ENCODE results near the gene M1AP.
A peak's percentile ranks its signal among the peaks of the same experiment; 100 is the strongest.

The M1AP gene, protein sequence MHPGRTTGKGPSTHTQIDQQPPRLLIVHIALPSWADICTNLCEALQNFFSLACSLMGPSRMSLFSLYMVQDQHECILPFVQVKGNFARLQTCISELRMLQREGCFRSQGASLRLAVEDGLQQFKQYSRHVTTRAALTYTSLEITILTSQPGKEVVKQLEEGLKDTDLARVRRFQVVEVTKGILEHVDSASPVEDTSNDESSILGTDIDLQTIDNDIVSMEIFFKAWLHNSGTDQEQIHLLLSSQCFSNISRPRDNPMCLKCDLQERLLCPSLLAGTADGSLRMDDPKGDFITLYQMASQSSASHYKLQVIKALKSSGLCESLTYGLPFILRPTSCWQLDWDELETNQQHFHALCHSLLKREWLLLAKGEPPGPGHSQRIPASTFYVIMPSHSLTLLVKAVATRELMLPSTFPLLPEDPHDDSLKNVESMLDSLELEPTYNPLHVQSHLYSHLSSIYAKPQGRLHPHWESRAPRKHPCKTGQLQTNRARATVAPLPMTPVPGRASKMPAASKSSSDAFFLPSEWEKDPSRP

DNA sequence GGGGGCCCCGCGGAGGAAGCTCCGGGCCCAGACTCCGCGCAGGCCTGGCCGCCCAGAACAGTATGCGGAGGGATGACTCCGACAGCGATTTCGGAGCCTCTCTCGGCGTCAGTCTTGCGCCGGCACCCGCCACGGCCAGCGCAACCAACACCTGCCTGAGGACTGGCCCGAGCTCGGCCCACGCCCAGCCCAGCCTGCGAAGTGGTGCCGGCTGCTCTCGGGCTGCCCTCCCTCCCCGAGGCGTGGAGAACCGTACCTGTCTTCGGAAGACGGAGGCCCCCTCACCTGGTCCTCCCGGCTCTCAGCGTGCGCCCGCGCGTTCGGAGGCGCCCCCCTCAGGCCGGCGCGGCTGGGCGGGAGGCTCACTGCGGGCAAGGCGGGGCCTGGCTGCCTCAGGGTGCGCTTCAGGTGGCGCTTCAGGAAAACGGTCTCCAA, at the start of gene M1AP:
M1AP (minus strand) TSS at position 322 of the 435 bp plus-strand sequence. CDS start 8,055 bp downstream, outside the sequence.
- DNase-seq: no peak

DNA sequence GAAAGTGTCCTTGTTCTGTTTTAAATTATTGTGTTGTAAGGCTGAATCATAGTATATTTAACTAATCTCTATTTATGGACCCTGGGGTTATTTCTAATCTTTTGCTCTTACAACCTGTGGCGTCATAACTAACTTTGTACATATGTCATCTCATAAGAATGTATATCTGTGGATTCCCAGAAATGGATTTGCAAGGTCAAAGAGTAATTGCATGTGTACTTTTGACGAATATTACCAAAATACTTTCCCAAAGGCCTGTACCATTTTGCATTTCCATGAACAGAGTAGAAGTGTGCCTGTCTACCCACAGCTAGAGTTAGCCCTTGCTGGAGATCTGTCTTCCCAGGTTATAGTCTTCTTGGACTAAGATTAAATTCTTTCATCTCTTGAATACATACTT, 48.7 kb upstream of the M1AP start:
- no peak for DNase-seq

DNA sequence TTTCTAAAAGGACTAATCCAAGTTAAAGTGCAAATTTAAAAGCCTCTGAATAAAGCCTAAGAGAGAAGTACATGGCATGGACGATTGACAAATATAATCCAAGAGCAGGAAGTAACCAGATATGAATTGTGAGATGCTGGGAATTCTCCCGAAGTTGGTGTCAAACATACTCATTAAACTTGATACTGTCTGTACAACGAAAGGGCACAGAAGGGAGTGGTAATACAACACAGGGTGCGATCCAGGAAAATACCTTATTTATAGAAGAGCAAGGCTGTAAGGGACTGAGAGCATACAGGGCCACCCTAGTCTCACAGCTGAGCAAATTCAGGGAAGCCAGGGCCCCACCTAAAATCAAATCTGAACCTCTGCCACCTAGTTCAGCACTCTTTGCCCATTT, 47.5 kb upstream of the M1AP start:
- no peak for DNase-seq

DNA sequence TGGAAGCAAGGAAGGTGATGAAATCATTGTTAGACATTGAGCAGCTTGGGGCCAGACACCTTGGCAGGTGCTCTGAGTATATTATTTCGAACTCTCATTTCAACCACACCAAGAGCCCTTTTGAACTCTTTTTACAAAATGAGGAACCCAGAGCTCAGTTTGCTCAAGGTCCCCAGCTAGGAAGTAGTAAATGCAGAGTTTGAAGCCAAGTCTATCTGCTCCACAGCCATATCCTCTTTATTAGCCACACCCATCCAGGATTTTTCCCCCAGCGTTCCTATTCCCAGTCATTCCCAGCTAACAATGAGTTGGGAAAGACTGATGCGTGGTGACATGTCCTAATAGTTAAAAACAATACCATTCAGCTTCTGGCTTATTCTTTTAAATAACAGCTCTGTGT, 46.2 kb upstream of the M1AP start:
- no peak for DNase-seq

DNA sequence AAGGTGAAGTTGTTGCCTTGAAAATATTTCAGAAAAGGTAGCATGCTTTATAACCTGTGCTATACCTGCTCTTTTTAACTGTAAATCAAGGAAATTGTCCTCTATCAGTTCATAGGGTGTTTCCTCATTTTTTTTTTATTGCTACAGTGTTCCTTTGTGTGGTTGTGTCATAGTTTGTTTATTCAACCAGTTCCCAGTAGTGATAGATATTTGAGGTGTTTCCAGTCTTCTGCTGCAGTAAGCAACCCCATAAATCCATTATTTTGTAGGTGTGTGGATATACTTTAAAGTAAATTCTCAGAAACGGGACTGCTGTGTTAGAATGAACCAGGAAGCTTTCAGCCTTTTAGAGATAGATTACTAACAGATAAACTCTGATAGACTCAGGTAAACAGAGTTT, 45.5 kb upstream of the M1AP start:
- DNase-seq: no peak

DNA sequence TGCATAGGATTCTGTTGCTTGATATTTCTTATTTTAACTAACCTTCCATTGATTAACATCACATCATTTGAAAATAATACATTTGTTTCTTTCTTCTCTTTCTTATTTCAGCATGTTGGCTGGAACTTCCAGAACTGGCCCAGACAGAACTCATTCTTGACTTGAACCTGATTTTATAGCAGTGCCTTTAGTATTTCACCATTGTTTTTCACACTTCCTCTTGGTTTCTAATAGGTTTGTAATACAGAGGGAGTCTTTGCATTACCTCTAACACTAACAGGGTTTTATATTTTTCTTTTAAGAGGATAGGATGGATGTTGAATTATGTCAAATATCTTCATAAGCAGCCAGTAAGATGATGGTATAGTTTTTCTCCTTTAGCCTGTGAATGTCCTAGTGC, 45.1 kb upstream of the M1AP start:
- DNase-seq: no peak

DNA sequence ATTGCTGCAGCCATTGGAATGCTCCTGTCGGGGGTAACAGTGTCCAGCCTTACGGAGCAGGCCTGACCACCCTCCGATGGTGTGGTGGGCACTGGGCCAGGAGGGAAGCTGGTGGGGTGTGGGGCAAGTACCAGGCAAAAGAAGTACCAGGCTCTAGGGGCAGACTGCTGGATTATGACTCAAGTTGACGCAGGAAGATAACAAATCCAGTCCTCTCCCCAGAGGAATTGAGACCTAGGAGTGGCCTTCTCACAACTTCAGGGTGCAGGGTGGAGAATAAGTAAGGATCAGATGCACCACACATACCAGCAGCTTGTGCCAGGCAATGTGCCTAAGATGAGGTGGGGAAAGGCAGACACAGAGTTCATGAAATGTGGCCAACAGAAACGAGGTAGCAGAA, 43.8 kb upstream of the M1AP start:
- DNase-seq: no peak

DNA sequence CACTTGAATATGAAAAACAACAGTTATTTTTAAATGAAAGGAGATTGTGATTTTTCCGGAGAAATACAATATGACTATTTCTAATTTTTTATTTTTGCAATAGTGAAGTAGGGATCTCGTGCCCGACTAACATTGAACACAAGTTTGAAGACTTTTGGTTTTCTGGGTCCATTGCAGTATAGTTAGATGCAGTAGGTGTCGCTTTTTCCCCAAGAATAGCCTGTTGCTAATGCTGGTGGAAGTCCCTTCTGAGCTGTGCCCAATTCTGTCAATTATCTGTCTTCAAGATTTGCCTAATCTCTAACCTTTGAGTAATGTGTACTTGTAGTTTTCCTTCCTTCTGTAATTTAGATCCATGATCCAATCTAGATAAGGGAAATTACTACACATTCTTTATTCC, 42.4 kb upstream of the M1AP start:
- DNase-seq: peak; percentile 45

DNA sequence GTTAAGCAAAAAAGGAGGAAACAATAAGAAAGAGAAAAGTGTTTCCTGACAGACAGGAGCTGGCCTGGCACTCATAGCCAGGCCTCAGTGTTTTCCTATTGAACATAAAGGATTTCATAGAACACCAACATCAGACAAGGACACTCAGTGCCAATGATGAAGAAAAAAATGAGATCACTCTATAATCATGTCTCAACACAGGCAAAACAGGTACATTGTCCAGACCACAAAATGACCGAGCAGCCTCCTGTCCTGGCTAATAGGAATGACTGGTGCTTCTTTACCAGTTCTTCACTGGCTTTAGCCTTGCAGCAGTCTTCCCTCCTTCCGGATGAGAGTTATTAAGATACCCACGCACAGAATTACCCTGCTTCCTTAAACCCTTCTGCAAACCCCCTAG, 41.5 kb upstream of the M1AP start:
- DNase-seq: no peak

DNA sequence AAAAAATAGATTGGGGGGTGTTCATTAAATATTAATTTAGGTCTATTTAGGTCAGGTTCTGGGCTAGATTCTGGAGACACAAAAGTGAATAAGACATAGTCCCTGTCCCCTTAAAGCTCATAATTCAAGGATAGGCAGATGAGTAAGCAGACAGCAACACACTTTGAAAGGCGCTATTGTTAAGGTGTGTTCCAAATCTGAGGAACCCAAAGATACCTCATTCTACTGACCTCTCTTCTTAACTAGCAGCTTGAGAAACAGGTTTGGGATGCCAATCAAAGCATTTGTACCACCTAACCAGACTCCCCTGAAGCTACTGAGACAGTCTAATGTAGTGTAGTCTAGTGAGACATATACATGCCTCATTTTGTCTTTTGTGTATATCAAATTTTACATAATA, 40.8 kb upstream of the M1AP start:
- DNase-seq: no peak

DNA sequence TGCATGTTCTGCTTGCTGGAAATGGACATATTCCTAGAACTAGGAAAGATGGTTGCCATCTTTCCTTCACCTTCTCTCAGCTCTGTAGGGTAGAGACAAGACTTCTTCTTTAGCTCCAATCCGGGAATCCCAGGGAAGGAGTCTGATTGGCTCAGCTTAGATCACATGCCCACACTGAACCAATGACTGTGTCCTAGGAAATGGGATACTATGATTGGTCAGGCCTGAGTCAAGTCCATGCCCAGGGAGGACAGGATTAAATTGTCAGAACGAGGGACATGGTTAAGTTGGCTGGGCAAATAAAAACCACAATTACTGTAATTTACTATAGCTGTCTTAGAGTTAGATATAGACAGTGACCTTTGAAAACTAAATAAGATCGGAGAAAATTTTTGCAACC, 37.3 kb upstream of the M1AP start:
- no peak for DNase-seq

DNA sequence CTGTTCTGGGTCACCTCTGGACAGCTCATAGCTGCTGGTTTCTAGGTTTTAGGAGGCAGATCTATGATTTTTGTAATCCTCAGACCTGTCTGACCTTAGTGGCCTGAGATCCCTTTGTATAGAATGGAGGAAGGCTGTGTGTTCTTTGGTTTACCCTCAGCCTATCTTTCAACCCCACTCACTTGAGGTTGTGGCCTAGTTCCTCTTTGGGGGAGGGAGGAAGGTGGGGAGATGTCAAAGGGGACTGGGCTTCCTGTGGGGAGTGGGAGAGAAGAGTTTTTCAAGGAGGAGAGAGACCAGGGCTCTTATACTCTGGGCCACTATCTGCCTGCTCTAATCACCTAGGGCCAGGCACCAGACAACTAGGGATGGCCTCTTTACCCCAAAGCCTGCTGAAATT, 34.4 kb upstream of the M1AP start:
- no peak for DNase-seq

DNA sequence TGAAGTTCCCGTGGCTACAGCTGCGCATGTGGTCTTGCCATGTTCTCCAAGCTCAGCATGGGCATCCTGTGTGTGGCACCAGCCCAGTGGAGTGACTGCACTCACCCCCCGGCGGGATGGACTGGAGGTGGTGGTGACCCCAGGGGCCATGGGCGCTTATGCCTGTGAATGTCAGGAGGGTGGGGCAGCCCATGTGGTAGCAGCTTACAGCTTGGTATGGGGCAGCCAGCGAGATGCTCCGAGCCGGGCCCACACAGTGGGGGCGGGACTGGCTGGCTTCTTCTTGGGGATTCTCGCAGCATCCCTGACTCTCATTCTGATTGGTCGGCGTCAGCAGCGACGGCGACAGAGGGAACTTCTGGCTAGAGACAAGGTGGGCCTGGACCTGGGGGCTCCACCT, 31.5 kb upstream of the M1AP start:
- DNase-seq: no peak

DNA sequence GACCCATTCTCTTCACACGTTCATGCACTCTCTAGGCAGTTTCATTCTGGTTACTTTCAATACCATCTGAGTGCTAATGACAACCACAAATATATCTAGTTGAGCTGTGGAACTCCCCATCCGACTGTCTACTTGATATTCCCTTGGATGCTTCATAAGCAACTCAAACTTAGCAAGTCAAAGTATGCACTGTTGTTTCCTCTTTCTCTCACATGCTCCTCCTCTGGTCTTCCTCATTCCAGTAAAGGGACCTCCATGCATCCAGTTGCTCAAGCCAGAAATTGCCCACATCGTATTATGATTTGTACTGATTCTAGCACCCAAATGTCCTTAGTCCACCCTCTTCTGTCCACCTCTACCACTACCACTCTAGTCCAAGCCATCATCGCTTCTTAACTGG, 28.2 kb upstream of the M1AP start:
- DNase-seq: no peak

DNA sequence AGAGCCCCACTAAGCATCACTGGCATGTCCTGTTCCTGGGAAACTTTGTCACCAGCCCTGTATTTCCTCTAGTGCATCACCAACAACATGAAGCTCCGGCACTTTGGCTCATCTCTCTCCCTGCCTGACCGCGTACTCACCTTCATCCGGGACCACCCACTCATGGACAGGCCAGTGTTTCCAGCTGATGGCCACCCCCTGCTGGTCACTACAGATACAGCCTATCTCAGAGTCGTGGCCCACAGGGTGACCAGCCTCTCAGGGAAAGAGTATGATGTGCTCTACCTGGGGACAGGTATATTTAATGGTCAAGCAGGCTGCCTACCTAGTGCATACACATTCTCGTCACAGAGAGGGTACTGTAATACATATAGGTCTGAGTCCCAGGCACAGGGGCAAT, 27.0 kb upstream of the M1AP start:
- DNase-seq: no peak

DNA sequence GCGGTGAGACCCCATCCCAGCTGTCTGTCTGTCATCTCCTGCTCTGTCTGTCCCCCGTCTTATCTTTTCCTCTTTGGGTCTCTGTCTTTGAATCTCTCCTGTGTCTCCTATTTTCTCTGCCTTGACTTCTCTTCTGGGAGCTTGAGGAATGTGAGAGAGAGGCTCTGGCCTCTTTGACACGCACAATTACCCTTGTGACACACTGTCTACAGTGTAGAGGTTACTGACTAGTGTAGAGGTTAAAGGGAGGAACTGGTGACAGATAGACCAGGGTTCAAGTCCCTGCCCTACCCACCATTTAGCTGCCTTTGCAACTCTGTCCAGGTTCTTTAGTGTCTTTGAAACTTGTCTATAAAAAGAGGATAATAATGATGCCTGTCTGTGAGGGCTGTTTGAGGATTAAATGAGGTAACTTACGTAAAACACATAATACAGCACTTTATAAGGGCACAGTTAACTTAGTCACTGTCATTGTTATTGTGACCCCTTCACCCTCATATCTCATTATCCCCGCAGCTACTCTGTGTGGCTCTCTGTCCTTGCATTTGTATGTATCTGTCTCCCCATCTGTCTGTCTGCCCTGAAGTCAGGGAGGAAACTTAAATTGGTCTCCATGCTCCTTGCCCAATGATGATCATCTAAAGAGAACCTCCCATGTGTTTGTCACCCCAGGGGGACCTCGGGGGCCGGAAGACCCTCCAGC, 25.8 kb upstream of the M1AP start:
- no peak for DNase-seq

DNA sequence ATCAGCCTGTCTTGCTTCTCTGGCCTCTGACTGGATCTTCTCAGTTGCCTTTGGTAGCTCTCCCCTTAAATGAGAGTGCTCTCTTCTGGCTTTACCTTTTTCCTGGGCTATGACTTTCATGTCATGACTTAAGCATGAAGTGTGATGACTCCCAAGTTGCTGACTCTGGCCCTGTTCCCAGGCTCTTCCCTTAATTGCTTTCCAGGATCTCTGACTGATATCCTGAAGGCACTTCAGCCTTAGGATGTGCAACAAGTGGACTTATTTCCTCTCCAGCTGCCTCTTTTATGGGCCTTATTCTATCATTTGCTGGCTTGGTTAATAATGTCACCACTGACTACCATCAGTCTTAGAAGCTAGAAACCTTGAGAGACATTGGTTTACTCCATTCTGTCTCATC, 23.3 kb upstream of the M1AP start:
- DNase-seq: no peak

DNA sequence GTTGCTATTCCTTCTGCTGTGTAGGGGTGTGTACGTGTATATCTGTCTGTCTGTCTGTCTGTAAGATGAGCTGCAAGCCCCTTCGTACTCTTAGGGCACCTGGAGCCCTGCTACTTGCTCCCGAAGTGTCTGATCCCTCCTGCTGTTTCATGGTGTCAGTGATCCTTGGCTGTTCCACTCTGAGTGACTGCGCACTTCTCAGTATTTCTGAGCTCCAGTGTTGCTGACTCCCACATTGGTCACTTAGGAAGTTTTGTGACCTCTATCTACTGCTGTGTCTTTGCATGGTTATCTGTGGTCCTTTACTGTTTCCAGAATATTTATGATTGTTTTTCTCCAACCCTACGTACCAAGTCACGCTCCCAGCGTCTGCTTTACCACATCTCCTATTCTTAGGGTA, 22.1 kb upstream of the M1AP start:
- DNase-seq: no peak

DNA sequence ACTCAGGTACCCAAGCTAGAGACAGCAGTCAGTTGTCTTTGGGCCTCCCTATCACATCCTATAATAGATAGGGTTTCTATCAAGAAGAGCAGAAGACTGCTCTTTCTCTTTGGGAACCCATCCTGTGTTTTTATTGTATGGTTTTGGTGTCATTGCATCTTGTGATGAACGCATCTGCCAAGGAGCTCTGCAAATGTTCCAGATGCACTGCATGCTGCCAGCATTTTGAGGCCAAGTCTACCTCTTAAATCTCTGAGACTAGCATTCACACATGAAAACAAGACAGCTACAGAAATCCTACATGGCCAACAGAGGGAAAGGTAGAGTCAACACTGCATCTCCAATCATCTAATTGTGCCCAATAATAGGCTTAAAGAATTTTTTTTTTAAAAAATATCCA, 20.0 kb upstream of the M1AP start:
- DNase-seq: no peak

DNA sequence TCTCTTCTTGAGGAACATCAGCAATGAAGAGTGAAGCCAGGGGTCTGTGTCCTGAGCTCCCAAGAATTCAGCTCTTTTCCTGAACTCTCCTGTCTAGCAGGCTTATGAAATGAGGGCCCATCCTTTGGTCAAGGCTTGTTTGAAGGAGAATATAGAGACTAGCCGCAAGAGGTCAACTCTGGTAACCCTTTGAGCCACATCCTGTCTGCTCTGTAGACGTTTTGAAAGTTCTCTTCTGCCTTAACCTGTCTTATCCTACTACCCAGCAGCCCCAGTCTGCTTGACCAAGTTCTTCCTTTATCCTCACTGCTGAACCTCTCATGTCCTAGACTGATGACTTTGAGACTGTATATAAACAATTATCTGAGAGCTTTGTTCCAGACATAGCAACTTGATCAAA, 11.3 kb upstream of the M1AP start:
- no peak for DNase-seq

DNA sequence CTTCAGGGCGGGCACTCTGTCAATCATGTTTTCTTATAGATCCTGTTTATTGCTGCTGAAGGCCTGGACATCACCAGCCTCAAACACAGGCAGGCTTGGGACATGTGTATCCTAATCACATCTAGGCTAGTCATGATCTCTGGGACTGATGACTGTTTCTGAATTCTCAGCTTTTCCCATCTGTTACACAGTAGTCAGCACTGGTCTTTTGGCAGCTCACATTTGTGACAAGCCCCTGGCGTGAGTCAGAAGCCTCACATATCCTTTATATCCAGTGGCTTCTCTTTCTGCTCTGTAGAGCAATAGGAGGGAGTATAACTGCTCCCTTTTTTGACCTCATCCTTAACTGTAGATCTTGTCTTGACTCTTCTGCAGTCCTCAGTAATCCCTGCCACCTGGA, 10.4 kb upstream of the M1AP start:
- no peak for DNase-seq

DNA sequence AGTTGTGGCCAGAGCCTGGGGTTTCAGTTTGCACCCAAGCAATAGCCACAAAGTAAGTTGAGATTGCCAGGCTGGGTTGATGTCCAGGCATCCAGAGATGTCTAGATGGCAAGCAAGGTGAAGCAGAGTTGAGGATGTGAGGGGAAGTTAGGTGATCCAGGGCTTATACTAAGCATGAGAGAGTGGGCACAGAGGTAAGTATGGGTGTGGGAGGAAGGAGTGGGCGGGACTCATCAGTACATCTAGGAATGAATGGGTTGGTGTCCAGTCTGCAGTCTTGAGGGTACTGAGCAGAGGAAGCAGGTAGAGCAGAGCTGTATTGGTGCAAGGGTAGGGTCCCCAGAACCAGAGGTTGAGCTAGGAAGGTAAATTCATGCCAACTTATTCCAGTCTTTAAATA, 7.4 kb upstream of the M1AP start:
- DNase-seq: no peak

DNA sequence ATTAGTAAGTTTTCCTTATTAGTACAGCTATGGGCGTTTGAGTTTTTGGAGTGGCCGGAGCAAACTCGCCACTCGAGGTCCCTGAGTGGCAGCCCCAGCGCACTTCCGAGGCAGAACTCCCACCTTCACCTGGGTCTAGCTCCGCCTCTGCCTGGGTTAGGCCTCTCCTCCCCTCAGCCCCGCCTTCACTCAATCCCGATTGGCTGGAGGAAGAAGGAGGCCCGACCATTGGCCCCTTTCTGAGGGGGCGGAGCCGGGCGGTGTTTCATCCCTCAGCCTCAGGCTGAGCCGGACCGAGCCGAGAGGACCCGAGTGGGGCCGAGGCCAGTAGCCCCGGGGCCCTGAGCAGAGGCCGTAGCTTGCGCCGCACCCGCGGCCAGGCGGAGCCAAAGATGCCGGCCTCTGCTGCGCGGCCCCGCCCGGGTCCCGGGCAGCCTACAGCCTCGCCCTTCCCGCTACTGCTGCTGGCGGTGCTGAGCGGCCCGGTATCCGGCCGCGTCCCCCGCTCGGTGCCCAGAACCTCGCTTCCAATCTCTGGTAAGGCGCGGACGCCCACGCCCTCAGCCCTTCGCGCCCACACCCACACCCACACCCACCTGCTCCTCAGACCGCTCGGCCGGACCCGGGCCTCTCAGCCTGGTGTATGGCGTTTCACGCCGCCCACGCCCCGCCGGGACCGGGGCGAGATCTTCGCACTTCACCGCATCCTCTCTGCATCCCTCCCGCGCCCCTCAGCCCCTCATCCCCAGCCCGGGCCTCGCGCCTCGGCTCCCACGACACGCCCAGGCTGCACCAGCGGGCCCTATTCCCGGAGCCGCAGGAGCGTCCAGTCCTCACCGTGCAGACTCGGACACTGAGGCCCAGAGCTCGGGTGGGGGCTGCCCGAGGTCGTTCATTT, 6.1 kb upstream of the M1AP start, which contains the start of gene SEMA4F:
SEMA4F (plus strand) TSS at position 263 of the 898 bp plus-strand sequence; CDS start at position 393, 130 bp downstream.
- DNase-seq: peak; percentile 98
